ENCODE measurements around the gene CCDC150. TPM values are rescaled to one million over a fixed set of nuclear protein-coding genes. Genes with fewer than 3 reads are reported as not detected.
"Not testable (repeated sequence)": the region's sequence is repeated elsewhere in the genome, so short reads cannot be mapped to it uniquely, and the experiment has no call there.

CCDC150 gene
- total RNA-seq, 1 donor from 2014 or later, result 25.6 TPM

DNA sequence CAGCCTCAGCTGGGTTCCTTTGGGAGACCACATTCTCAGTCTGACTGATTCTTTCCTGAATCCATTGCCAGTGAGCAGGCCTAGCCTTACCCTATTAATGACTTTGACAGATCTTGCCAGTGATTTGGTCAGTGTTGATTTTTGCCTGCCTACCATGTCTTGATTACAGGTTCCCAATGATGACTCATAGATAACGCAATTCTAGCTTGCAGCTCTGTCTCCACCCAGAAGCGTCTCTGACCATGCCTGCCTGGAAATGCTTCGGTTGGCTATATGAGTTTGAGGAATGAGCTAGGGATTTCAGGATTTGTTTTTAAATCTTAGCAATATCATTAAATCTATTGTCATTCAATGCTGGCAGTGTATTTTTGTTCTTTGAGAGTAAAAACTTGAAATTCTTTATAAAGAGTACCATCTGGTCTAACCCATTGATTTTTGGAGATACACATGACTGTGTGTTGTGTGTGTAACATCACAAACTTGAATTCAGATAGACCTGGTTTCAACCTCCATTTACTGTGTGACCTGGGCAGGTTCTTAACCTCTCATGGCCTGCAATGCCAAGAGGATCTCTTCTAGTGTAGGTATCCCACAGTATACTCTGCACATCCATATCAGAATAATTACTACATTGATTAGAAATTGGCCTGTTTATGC lies 57.0 kb downstream of the CCDC150 start:
- peaks cover 9% of the 10 kb centered on the region for H3K4me1 Mint-ChIP-seq (ENCODE audit: low read depth, unreplicated experiment)
- H3K36me3 Mint-ChIP-seq (ENCODE audit: unreplicated experiment), result peaks cover 5% of the 10 kb centered on the region
- no peaks in the 10 kb centered on the region for H3K9me3 Mint-ChIP-seq (ENCODE audit: unreplicated experiment)
- H3K27ac Mint-ChIP-seq (ENCODE audit: unreplicated experiment), result peak overlapping the region; percentile 20
- no peak for DNase-seq
- H3K27me3 Mint-ChIP-seq (ENCODE audit: unreplicated experiment), result no peaks in the 10 kb centered on the region
- TF ChIP-seq, protein P1, sequence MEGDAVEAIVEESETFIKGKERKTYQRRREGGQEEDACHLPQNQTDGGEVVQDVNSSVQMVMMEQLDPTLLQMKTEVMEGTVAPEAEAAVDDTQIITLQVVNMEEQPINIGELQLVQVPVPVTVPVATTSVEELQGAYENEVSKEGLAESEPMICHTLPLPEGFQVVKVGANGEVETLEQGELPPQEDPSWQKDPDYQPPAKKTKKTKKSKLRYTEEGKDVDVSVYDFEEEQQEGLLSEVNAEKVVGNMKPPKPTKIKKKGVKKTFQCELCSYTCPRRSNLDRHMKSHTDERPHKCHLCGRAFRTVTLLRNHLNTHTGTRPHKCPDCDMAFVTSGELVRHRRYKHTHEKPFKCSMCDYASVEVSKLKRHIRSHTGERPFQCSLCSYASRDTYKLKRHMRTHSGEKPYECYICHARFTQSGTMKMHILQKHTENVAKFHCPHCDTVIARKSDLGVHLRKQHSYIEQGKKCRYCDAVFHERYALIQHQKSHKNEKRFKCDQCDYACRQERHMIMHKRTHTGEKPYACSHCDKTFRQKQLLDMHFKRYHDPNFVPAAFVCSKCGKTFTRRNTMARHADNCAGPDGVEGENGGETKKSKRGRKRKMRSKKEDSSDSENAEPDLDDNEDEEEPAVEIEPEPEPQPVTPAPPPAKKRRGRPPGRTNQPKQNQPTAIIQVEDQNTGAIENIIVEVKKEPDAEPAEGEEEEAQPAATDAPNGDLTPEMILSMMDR (IDR thresholded peaks at IDR 0.05; ENCODE audit: partially characterized antibody, unreplicated experiment), result no peak
- no peak overlapping the region for H3K4me3 Mint-ChIP-seq (ENCODE audit: unreplicated experiment)

DNA sequence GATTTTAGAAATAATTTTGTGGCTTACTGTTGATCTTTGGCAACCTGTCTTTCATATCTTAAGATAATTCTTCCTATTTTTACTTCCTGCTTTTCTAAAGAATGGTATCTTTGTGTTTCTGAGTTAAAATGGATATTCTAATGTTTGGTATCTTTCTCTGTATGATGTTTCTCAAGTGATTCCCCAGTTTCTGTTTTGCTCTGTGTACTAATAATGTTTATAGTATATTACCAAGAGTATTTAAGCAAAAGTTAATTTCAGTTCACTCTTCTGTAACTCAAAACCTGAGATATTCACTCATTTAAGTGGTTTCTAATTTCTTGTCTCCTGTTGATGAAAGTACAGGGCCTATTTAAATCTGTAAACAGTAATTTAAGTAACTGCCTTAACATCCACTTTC lies 58.3 kb downstream of the CCDC150 start:
- Mint-ChIP-seq H3K27ac (ENCODE audit: unreplicated experiment) (no peak overlapping the region), H3K4me3 (ENCODE audit: unreplicated experiment) (no peak overlapping the region), H3K9me3 (ENCODE audit: unreplicated experiment) (no peaks in the 10 kb centered on the region), H3K36me3 (ENCODE audit: unreplicated experiment) (no peaks in the 10 kb centered on the region), H3K27me3 (ENCODE audit: unreplicated experiment) (no peaks in the 10 kb centered on the region), H3K4me1 (ENCODE audit: low read depth, unreplicated experiment) (peaks cover 9% of the 10 kb centered on the region)
- no peak for DNase-seq
- TF ChIP-seq, protein P1 (IDR thresholded peaks at IDR 0.05; ENCODE audit: partially characterized antibody, unreplicated experiment), result no peak

DNA sequence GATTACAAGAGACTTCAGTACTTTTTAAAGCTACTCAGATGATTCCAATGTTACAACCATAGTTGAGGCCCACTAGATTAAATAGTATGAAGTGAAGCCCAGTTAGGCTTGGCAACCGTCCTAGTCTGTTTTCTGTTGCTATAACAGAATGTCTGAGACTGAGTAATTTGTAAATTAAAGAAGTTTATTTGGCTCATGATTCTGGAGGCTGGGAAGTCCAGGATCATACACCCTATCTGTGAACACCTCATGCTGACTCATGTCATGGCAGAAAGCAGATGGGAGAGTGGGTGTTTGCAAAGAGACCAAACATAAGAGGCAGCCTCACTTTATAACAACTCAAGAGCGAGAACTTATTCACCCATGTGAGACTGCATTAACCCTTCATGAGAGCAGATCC lies 63.1 kb downstream of the CCDC150 start:
- H3K27ac Mint-ChIP-seq (ENCODE audit: unreplicated experiment), result no peak overlapping the region
- no peaks in the 10 kb centered on the region for H3K9me3 Mint-ChIP-seq (ENCODE audit: unreplicated experiment)
- DNase-seq, result no peak
- peaks cover 2% of the 10 kb centered on the region for H3K27me3 Mint-ChIP-seq (ENCODE audit: unreplicated experiment)
- H3K4me1 Mint-ChIP-seq (ENCODE audit: low read depth, unreplicated experiment), result no peaks in the 10 kb centered on the region
- H3K36me3 Mint-ChIP-seq (ENCODE audit: unreplicated experiment), result peaks cover 4% of the 10 kb centered on the region
- H3K4me3 Mint-ChIP-seq (ENCODE audit: unreplicated experiment), result no peak overlapping the region
- TF ChIP-seq, protein P1 (IDR thresholded peaks at IDR 0.05; ENCODE audit: partially characterized antibody, unreplicated experiment), result no peak

DNA sequence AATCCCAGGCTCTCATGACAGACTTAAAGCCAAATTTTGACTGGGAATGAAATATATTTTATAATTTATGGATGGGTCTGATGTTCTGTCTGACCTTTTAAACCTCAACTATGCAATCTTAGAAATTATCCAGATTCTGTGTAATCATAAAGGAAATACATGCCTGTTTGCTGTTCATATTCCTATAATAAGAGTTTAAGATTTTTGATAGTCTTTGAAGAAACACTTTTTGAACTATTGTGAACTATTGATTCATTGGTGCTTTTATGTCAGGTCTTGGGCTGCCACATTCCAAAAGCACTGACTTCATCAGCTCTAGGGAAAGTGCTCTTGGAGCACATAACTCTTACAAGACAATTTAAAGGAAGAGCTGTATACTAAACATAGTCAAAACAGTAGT lies 64.2 kb downstream of the CCDC150 start:
- no peaks in the 10 kb centered on the region for H3K9me3 Mint-ChIP-seq (ENCODE audit: unreplicated experiment)
- H3K36me3 Mint-ChIP-seq (ENCODE audit: unreplicated experiment), result peaks cover 4% of the 10 kb centered on the region
- H3K27me3 Mint-ChIP-seq (ENCODE audit: unreplicated experiment), result peaks cover 2% of the 10 kb centered on the region
- no peak for DNase-seq
- no peak overlapping the region for H3K27ac Mint-ChIP-seq (ENCODE audit: unreplicated experiment)
- no peak overlapping the region for H3K4me3 Mint-ChIP-seq (ENCODE audit: unreplicated experiment)
- no peaks in the 10 kb centered on the region for H3K4me1 Mint-ChIP-seq (ENCODE audit: low read depth, unreplicated experiment)
- TF ChIP-seq, protein P1 (IDR thresholded peaks at IDR 0.05; ENCODE audit: partially characterized antibody, unreplicated experiment), result no peak

DNA sequence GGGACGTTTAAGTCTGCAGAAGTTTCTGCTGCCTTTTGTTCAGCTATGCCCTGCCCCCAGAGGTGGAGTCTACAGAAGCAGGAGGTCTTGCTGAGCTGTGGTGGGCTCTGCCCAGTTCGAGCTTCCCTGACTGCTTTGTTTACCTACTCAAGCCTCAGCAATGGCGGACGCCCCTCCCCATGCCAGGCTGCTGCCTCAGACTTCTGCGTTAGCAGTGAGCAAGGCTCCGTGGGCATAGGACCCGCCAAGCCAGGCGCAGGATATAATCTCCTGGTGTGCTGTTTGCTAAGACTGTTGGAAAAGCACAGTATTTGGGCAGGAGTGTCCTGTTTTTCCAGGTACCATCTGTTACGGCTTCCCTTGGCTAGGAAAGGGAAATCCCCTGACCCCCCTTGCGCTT lies 70.5 kb downstream of the CCDC150 start:
- H3K27me3 Mint-ChIP-seq (ENCODE audit: unreplicated experiment); H3K9me3 Mint-ChIP-seq (ENCODE audit: unreplicated experiment); H3K4me1 Mint-ChIP-seq (ENCODE audit: low read depth, unreplicated experiment); H3K36me3 Mint-ChIP-seq (ENCODE audit: unreplicated experiment); H3K4me3 Mint-ChIP-seq (ENCODE audit: unreplicated experiment); DNase-seq; H3K27ac Mint-ChIP-seq (ENCODE audit: unreplicated experiment): not testable (repeated sequence)

Measured in glutamatergic neuron (in vitro differentiated cells).